B cell (primary cell): ENCODE data around the gene S100A8. TPM values are rescaled to one million over a fixed set of nuclear protein-coding genes. Genes with fewer than 3 reads are reported as not detected.

Source experiments
- ATAC-seq: fragments of 200-7000 bp; cut with Tn5 transposase; one replicate; pipeline ENCODE4 v1.10.0; 2021; ENCODE audit warnings: low read depth, mild to moderate bottlenecking, moderate number of reproducible peaks, moderate library complexity
- CTCF ChIA-PET: fragments of 350-600 bp; sonication (Branson Sonifier 250); formaldehyde crosslinking; loops from one replicate; lab custom pipeline; 2021; ENCODE audit warnings: antibody characterized with exemption, inconsistent platforms; lab: Charles Lee
- POLR2A ChIA-PET: fragments of 350-600 bp; sonication (Branson Sonifier 250); formaldehyde crosslinking; loops from one replicate; lab custom pipeline; 2021; ENCODE audit warnings: antibody characterized with exemption; lab: Charles Lee
- DNase-seq: peaks from one replicate; pipeline ENCODE4 v3.0.0; 2013
- H2AFZ ChIP-seq: 2 replicates; pipeline ENCODE4 v1.6.1; 2012; ENCODE audit warnings: mild to moderate bottlenecking, low read depth, low read length; ENCODE audit not compliant: insufficient read depth, poor library complexity, severe bottlenecking
- H3K27ac ChIP-seq, 2 donors: 1 replicate in 1 of 2; 2 replicates in 1 of 2; pipeline ENCODE4 v1.5.1; 2012 to 2013; ENCODE audit warnings: low read length in 2 of 2, mild to moderate bottlenecking in 2 of 2, moderate library complexity in 1 of 2
- H3K27me3 ChIP-seq, 4 experiments: fragments of 200-600 bp in 1 of 4; sonication (generic) in 1 of 4; replicated peaks in 1 of 4; 1 replicate in 2 of 4; 2 replicates in 2 of 4; pipeline versions ENCODE4 v1.6.1 to v1.7.0; 2013 to 2016; ENCODE audit warnings: low read length in 3 of 4, mild to moderate bottlenecking in 2 of 4, mixed read lengths in 1 of 4, moderate library complexity in 1 of 4; ENCODE audit not compliant: insufficient read depth in 4 of 4, control insufficient read depth in 3 of 4; ENCODE audit errors: control extremely low read depth in 1 of 4
- H3K36me3 ChIP-seq, 2 experiments: replicated peaks in 1 of 2; 1 replicate in 1 of 2; 2 replicates in 1 of 2; pipeline versions ENCODE4 v1.6.1 to v1.7.1; 2013; ENCODE audit warnings: low read length in 1 of 2; ENCODE audit not compliant: insufficient read depth in 2 of 2, control insufficient read depth in 1 of 2; ENCODE audit errors: control extremely low read depth in 1 of 2, extremely low read depth in 1 of 2
- H3K4me1 ChIP-seq, 2 donors: fragments of 200-600 bp in 1 of 2; sonication (generic) in 1 of 2; 1 replicate in 1 of 2; 2 replicates in 1 of 2; pipeline versions ENCODE4 v1.5.1 to v1.6.1; 2013 to 2017; ENCODE audit warnings: low read length in 2 of 2; ENCODE audit not compliant: control insufficient read depth in 2 of 2, insufficient read depth in 2 of 2
- H3K4me2 ChIP-seq: replicated peaks from 2 replicates; pipeline ENCODE3; 2012; ENCODE audit warnings: mild to moderate bottlenecking, low read depth, low read length; ENCODE audit not compliant: poor library complexity, severe bottlenecking
- H3K4me3 ChIP-seq, 5 experiments: fragments of 200-600 bp in 1 of 5; sonication (generic) in 1 of 5; 1 replicate in 3 of 5; 2 replicates in 2 of 5; pipeline versions ENCODE4 v1.5.1 to v1.7.0; 2011 to 2016; ENCODE audit warnings: low read length in 4 of 5, mild to moderate bottlenecking in 4 of 5, low read depth in 2 of 5, control low read depth in 1 of 5, moderate library complexity in 1 of 5; ENCODE audit not compliant: insufficient read depth in 1 of 5; ENCODE audit errors: control extremely low read depth in 1 of 5, extremely low read depth in 1 of 5
- H3K79me2 ChIP-seq: fragments of 200-600 bp; sonication (generic); one replicate; pipeline ENCODE4 v1.6.0; 2016; ENCODE audit warnings: low read length; ENCODE audit not compliant: control insufficient read depth, insufficient read depth
- H3K9ac ChIP-seq: fragments of 200-600 bp; sonication (generic); 2 replicates; pipeline ENCODE4 v1.6.1; 2017; ENCODE audit warnings: mild to moderate bottlenecking, low read length, moderate library complexity
- H3K9me3 ChIP-seq, 3 donors: one replicate each; pipeline versions ENCODE4 v1.6.1 to v1.7.1; 2013; ENCODE audit warnings: low read length in 2 of 3; ENCODE audit not compliant: control insufficient read depth in 2 of 3, insufficient read depth in 1 of 3; ENCODE audit errors: control extremely low read depth in 1 of 3
- H4K20me1 ChIP-seq: 2 replicates; pipeline ENCODE4 v1.6.0; 2012; ENCODE audit warnings: mild to moderate bottlenecking, low read length; ENCODE audit not compliant: insufficient read depth, control insufficient read depth, poor library complexity, severe bottlenecking
- H3K27ac Mint-ChIP-seq: one replicate; pipeline ENCODE4 v1.8.0; 2021; ENCODE audit warnings: mixed read lengths
- H3K27me3 Mint-ChIP-seq: one replicate; pipeline ENCODE4 v1.8.0; 2021; ENCODE audit warnings: mixed read lengths
- H3K4me1 Mint-ChIP-seq: one replicate; pipeline ENCODE4 v1.8.0; 2021; ENCODE audit warnings: mixed read lengths
- H3K4me3 Mint-ChIP-seq: one replicate; pipeline ENCODE4 v1.8.0; 2021; ENCODE audit warnings: mixed read lengths
- H3K9me3 Mint-ChIP-seq: one replicate; pipeline ENCODE4 v1.8.0; 2022; ENCODE audit warnings: mixed read lengths; ENCODE audit not compliant: insufficient read depth
- CTCF ChIP-seq: fragments of 200-600 bp; IDR thresholded peaks from one replicate; pipeline ENCODE4 v1.8.0; 2022; ENCODE audit warnings: antibody characterized with exemption, mild to moderate bottlenecking
- EZH2 ChIP-seq: IDR thresholded peaks from 2 replicates; pipeline ENCODE4 v1.6.1; 2012; ENCODE audit warnings: borderline replicate concordance, low read depth, mild to moderate bottlenecking, moderate library complexity, low read length; ENCODE audit not compliant: insufficient read depth, poor library complexity, severe bottlenecking
- WGBS: methylation state at CpG from one replicate; pipeline ENCODE4 v1.1.5; 2013; ENCODE audit warnings: missing lambda C conversion rate; ENCODE audit not compliant: insufficient coverage; 5-methylcytosine and 5-hydroxymethylcytosine counted together
- intact Hi-C: fragments of 100-400 bp; cut with micrococcal nuclease; formaldehyde crosslinking; loops from one replicate; pipeline ENCODE4 v1.10.0; 2022
- polyA plus RNA-seq: library from polyadenylated mRNA; depleted of rRNA; stranded (reverse); fragments of >200 nt; gene quantifications from 2 replicates; pipeline ENCODE4 v1.2.3, GENCODE V29; 2012
- total RNA-seq, 2 donors: library from RNA; stranded (reverse); fragments of 120-200 nt in 1 of 2; gene quantifications; 1 replicate in 1 of 2; 2 replicates in 1 of 2; pipeline versions ENCODE4 v1.2.3 to v1.2.4, GENCODE V29; 2013 to 2022

Gene S100A8
- total and polyA plus RNA-seq, 2 donors (not counting 1 experiment from before 2014, with no cell fraction given): 3.3 to 16.7 TPM

GRCh38 chr1:153355445-153356071, 35.3 kb downstream of the S100A8 start:
- no peak overlapping the region for H3K9ac ChIP-seq
- POLR2A ChIA-PET: no interaction called here
- no peak overlapping the region for H3K4me3 Mint-ChIP-seq
- no peaks in the 10 kb centered on the region for H3K9me3 Mint-ChIP-seq
- ATAC-seq (no peak), DNase-seq (no peak)
- no peak overlapping the region for H2AFZ ChIP-seq
- no peak overlapping the region for H3K4me3 ChIP-seq
- peaks cover 46% of the 10 kb centered on the region for H3K27me3 Mint-ChIP-seq
- H3K27ac Mint-ChIP-seq: no peak overlapping the region
- H3K79me2 ChIP-seq: no peaks in the 10 kb centered on the region
- no peak overlapping the region for H3K4me2 ChIP-seq
- peaks cover 0 to 7% (median 3%) of the 10 kb centered on the region in 4 experiments for H3K27me3 ChIP-seq
- no peaks in the 10 kb centered on the region for H3K9me3 ChIP-seq
- H3K27ac ChIP-seq: no peak overlapping the region
- no peaks in the 10 kb centered on the region for H3K36me3 ChIP-seq
- no peaks in the 10 kb centered on the region for H4K20me1 ChIP-seq
- CTCF ChIA-PET: interaction anchor here (0.9 to 4.9 kb wide), 2 partner anchors 140 to 190 kb away, joined by 3 to 22 read pairs; no protein-coding TSS in a partner anchor
- intact Hi-C loops: no loop called here
- peaks cover 20% of the 10 kb centered on the region for H3K4me1 Mint-ChIP-seq
- H3K4me1 ChIP-seq: peaks cover 10 to 12% of the 10 kb centered on the region in 2 donors
- WGBS: 66% methylated on average over 5 of the region's 10 CpGs
- TF ChIP-seq EZH2: no peak
- peak; percentile 16 for TF ChIP-seq CTCF

GRCh38 chr1:153354515-153355193, 36.2 kb downstream of the S100A8 start:
- Histone ChIP-seq H3K27ac (no peak overlapping the region), H3K79me2 (no peaks in the 10 kb centered on the region), H3K27me3 (peaks cover 0 to 7% (median 3%) of the 10 kb centered on the region in 4 experiments), H3K9ac (no peak overlapping the region), H2AFZ (no peak overlapping the region), H3K4me2 (no peak overlapping the region), H3K4me3 (no peak overlapping the region), H3K36me3 (no peaks in the 10 kb centered on the region), H4K20me1 (no peaks in the 10 kb centered on the region), H3K9me3 (no peaks in the 10 kb centered on the region), H3K4me1 (peaks cover 10 to 12% of the 10 kb centered on the region in 2 donors)
- TF ChIP-seq CTCF: no peak
- TF ChIP-seq EZH2: no peak
- Mint-ChIP-seq H3K9me3 (no peaks in the 10 kb centered on the region), H3K27me3 (peaks cover 48% of the 10 kb centered on the region), H3K27ac (no peak overlapping the region), H3K4me1 (peaks cover 20% of the 10 kb centered on the region), H3K4me3 (no peak overlapping the region)
- DNase-seq (no peak), ATAC-seq (no peak)
- CTCF ChIA-PET: interaction anchor here (4.9 kb wide), 1 partner anchor 140 kb away, joined by 22 read pairs; no protein-coding TSS in a partner anchor
- POLR2A ChIA-PET: no interaction called here
- intact Hi-C loops: no loop called here
- 75% methylated on average over 7 of the region's 8 CpGs for WGBS
